DMS153 (cell line): ENCODE results near the gene PPP1R18.
A peak's percentile ranks its signal among the peaks of the same experiment; 100 is the strongest.
"Not testable (repeated sequence)": the region's sequence is repeated elsewhere in the genome, so short reads cannot be mapped to it uniquely, and the experiment has no call there.

Experiments used
- DNase-seq: peaks from one replicate; lab custom pipeline; 2025; lab: John Stamatoyannopoulos, UW

The PPP1R18 gene

GRCh38 chr6:30666300-30666699 lies 20.1 kb downstream of the PPP1R18 start:
- not testable (repeated sequence) for DNase-seq

- no peak for DNase-seq
Observed at GRCh38 chr6:30664994-30665767, 21.3 kb downstream of the PPP1R18 start.

GRCh38 chr6:30657922-30658321 lies 28.5 kb downstream of the PPP1R18 start:
- not testable (repeated sequence) for DNase-seq

GRCh38 chr6:30657454-30657853 lies 29.0 kb downstream of the PPP1R18 start:
- DNase-seq: no peak

GRCh38 chr6:30656513-30656912 lies 29.9 kb downstream of the PPP1R18 start:
- DNase-seq: no peak

GRCh38 chr6:30655743-30656094 lies 30.7 kb downstream of the PPP1R18 start:
- DNase-seq: no peak

- DNase-seq: no peak
Observed at GRCh38 chr6:30654798-30655742, 31.4 kb downstream of the PPP1R18 start.

GRCh38 chr6:30651143-30651542 lies 35.3 kb downstream of the PPP1R18 start:
- DNase-seq: no peak

- DNase-seq: peak; percentile 15
Observed at GRCh38 chr6:30647242-30648116, 39.0 kb downstream of the PPP1R18 start.

- DNase-seq: peak; percentile 82
Observed at GRCh38 chr6:30646450-30647241, 39.8 kb downstream of the PPP1R18 start, which contains the start of gene C6orf136. Gene C6orf136 (plus strand): TSS chr6:30647133. CDS start chr6:30647232, 99 bp downstream.

- no peak for DNase-seq
Observed at GRCh38 chr6:30645989-30646388, 40.5 kb downstream of the PPP1R18 start.

GRCh38 chr6:30644769-30645168 lies 41.7 kb downstream of the PPP1R18 start:
- DNase-seq: no peak

- DNase-seq: no peak
Observed at GRCh38 chr6:30643656-30644055, 42.8 kb downstream of the PPP1R18 start.

GRCh38 chr6:30641048-30641447 lies 45.4 kb downstream of the PPP1R18 start:
- no peak for DNase-seq

- DNase-seq: no peak
Observed at GRCh38 chr6:30640481-30640880, 46.0 kb downstream of the PPP1R18 start.

GRCh38 chr6:30635834-30636233 lies 50.6 kb downstream of the PPP1R18 start:
- DNase-seq: no peak

- DNase-seq: peak; percentile 65
Observed at GRCh38 chr6:30626484-30627366, 59.7 kb downstream of the PPP1R18 start, which contains the start of gene ATAT1. Gene ATAT1 (plus strand): TSS chr6:30626874.
